ENCODE data around the gene JMJD7.

JMJD7 gene

DNA sequence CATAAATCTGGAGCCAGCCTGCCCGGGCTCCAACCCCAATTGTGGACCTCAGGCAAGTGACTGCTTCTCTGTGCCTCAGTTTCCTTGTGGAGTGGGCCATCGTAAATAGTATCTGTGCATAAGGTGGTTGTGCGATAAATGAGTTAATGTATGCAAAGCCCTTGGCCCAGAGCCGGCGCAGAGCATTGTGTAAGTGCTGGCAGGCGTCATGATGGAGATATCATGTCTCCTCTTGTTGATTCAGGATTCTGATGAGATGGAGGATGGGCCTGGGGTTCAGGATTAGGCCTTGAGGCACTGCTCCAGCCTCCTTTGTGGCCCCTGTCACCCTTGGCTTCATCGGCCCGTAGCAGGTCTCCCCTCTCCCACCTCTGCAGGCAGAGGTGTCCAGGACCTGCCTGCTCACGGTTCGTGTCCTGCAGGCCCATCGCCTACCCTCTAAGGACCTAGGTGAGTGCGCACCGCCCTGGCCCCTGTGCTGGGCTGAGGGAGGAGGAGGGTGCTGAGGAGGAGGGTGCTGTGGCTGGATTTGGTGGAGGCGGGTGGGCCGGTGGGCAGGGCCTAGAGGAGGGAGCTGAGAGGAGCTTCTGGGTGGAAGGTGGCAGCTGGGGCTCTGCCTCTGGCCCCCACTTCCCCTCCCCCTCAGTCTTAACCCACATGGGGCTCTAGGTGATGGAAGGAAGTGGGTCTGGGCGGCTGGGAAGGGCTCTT lies 12.0 kb downstream of the JMJD7 start:
- DNase-seq (ENCODE audit: extremely low read depth in 1 of 2, low read depth in 1 of 2): no peak

DNA sequence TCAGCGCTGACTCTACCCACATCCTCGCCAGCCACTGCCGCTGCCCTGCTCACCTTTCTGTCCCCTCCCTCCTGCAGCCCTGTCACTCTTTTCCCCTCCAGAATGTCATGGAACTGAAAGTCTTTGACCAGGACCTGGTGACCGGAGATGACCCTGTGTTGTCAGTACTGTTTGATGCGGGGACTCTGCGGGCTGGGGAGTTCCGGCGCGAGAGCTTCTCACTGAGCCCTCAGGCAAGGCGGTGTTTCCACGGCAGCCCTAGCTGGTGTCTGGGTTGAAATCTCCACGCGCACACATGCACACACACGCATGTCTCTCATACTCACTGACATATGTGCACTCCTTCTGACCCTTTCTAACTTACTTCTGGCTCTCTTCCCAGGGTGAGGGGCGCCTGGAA lies 12.8 kb downstream of the JMJD7 start:
- DNase-seq (ENCODE audit: extremely low read depth in 1 of 2, low read depth in 1 of 2): no peak

DNA sequence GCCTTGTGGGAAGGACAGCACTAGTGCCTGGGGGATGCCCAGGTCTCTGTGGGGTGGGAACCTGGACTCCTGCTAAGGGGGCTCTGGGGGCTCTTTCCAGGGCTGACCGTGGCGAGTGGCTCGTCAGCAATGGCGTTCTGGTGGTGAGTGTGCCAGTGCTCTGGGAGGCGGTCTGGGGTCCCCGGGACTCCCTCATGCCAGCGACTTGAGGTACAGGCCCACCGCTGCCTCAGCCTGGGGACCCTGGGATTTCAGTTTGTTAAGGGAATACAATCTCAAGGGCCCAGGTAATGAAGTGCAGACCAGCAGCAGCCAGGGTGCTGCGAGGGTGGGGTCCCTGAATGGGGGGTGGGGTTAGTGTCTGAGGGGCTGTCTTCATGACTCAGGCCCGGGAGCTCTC lies 13.2 kb downstream of the JMJD7 start:
- no peak for DNase-seq (ENCODE audit: extremely low read depth in 1 of 2, low read depth in 1 of 2)

DNA sequence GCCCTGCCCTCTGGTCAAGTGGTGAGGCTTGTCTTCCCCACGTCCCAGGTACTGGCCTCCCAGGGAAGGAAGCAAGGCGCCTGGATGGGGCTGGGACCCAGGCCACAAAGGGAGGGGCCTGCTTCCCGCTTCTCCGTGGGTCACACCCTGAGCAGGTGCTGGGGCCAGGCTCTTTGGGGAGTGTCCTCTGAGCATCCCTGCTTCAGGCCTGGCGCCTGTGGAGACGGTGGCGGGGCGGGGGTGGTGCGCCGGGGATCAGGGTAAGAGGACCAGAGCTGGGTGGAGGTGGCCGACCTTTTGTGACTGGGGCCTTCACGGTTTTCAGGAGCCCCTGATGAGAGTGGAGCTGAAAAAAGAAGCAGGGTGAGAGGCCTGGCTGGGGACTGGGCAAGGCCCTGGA lies 14.3 kb downstream of the JMJD7 start:
- no peak for DNase-seq (ENCODE audit: extremely low read depth in 1 of 2, low read depth in 1 of 2)

DNA sequence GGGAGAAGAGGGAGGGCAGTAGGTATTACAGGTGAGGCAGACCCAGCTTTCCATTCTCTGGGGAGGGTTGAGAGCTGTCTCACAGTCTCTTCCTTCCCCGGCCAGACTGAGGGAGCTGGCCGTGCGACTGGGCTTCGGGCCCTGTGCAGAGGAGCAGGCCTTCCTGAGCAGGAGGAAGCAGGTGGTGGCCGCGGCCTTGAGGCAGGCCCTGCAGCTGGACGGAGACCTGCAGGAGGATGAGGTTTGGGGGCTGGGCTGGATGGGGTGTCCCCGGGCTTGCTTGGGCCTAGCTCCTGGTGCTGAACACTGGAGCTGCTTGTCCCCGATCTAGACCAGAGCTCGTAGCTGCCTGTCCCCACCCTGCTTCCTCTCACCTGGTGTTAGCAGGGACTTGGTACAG lies 15.7 kb downstream of the JMJD7 start:
- DNase-seq (ENCODE audit: extremely low read depth in 1 of 2, low read depth in 1 of 2): no peak

DNA sequence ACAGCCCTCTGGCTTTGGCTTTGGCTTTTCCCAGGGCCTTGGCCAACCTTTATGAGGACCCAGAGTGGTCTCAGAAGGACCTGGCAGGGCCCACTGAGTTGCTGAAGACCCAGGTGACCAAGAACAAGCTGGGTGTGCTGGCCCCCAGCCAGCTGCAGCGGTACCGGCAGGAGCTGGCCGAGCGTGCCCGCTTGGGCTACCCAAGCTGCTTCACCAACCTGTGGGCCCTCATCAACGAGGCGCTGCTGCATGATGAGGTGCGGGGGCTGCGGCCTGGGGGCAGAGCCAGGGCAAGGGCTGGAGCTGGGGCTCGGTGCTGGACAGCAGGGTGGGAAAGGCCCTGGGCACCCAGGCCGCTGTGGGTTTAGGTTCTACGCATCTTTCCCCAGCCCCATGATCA lies 16.9 kb downstream of the JMJD7 start:
- DNase-seq (ENCODE audit: extremely low read depth in 1 of 2, low read depth in 1 of 2): no peak

DNA sequence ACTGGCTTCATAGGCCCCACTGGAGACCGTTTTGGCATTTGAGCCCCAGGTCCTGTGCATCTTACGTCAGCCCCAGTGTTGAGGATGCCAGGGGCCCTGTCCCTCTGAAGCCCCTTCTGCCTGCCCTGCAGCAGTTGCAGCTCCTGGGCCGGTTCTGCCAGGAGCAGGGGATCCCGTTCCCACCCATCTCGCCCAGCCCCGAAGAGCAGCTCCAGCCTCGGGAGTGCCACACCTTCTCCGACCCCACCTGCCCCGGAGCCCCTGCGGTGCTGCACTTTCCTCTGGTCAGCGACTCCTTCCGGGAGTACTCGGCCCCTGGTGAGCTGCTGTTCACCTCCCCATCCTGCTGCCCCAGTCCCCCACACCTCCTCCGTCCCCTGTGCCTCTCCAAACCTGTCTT lies 19.3 kb downstream of the JMJD7 start:
- DNase-seq (ENCODE audit: extremely low read depth in 1 of 2, low read depth in 1 of 2): no peak

DNA sequence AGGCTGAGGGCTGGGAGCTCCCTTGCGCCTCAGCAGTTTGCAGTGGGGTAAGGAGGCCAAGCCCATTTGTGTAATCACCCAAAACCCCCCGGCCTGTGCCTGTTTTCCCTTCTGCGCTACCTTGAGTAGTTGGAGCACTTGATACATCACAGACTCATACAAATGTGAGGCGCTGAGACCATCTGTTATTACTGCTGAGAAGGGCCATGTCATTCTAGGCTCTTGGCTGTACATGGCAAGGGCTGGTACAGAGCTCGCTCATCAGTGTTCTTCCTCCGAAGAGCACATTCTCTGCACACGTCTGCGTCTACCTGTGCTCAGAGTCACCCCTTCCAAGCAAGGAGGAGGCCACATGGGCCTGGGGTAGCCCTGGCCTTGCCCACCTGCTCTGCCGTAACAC lies 20.1 kb downstream of the JMJD7 start:
- no peak for DNase-seq (ENCODE audit: extremely low read depth in 1 of 2, low read depth in 1 of 2)

DNA sequence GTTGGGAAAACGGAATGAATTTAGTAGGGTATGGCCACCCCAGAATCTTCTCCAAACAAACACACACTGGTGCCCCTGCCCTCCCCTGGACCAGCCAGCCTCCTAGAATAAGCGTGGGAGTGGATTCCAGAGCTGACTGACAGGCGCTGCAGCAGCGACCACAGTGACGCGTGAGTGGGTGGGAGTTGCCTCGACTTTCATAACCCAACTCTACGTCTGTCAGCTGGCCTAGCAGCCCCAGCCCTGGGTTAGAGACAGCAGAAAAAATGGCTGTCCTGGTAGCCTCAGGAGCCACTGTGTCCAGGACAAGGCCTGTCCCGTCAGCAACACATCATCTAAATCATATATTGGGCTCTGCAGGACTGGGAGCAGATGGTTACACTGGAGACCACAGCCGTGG lies 20.7 kb downstream of the JMJD7 start:
- peak in 1 of 2 donors; percentile 64 for DNase-seq (ENCODE audit: extremely low read depth in 1 of 2, low read depth in 1 of 2)

DNA sequence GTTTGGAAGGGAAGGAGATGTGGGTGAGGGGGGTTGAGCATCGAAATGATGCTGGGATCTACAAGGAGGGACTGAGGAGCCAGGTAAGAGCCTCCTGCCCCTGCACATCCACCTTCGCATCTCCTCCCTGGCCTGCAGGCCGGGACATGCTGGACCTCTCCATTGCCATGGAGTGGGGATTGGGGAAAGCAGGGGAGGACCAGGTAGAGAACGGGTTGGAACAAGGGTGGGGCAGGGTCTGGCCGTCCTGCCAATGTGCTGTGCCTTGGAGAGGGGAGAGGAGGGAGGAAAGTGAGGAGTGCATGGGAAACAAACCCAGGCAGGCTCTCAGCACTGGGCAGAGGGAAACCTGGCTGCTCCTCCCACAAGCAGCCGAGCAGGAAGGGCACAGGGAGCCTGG lies 21.3 kb downstream of the JMJD7 start:
- no peak for DNase-seq (ENCODE audit: extremely low read depth in 1 of 2, low read depth in 1 of 2)

DNA sequence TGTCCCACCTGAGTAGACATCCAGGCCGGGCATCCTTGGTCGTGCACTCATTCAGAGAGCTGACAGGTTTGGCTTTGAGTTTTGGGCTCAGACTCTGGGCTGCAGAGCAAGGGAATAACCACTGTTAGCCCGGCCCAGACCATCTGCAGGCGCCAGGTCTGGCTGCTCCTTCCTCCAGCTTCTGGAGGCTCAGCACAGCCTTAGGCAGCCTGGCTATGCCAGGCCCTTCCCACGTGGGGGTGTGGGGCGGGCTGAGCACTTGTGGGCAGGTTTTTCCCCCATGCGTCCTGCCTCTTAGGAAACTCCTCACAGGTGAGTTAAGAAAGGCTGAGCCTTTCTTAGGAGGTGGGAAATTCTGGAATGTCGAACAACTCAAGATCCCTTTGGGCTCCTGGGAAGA lies 22.0 kb downstream of the JMJD7 start:
- no peak for DNase-seq (ENCODE audit: extremely low read depth in 1 of 2, low read depth in 1 of 2)

DNA sequence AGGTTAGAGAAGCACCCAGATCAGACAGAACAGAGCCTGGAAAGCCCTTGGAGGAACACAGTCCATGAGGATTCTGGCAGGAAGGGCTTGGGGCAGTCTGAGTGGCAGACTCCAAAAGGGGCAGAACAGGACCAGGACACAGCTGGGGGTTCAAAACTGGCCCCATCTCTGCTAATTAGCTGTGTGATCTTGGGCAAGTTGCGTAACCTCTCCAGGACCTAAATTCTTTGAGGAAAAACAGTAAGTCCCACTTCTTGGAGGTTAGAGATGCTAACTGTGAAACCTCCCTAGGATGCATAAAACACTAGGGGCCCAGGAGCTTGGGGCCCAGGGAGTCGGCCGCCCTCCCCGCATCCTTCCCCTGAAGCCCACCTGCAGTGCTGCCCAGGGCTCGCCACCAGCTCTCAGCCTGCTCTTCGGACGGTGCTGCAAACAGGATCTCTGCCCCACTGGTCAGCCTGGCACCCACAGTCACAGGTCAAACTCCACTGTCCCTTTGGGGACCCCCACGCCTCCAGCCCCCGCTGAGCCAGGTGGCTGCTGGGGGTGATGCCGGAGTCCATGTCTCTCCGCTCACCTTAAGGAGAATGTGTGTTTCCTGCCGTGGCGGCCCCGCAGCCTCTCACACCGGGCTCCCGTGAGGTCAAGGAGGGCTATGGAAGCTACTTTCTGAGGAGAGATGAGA lies 22.7 kb downstream of the JMJD7 start:
- no peak for DNase-seq (ENCODE audit: extremely low read depth in 1 of 2, low read depth in 1 of 2)

DNA sequence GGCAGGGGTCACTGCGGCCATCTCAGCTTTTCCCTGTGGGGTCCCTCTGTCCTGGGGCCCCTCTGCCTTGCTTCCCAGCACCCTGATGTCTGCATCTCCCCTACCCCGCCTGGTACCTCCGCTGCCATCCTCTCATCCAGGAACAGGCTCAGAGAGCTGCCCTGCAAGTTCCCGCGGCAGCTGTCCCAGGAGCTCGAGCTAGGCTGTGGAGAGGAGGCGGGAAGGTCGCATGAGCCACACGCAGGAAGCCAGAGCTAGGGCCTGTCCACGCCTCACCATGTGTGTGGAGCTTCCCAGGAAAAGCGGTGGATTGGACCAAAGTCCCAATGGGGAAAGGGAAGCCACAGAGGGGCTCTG lies 23.3 kb downstream of the JMJD7 start:
- no peak for DNase-seq (ENCODE audit: extremely low read depth in 1 of 2, low read depth in 1 of 2)

DNA sequence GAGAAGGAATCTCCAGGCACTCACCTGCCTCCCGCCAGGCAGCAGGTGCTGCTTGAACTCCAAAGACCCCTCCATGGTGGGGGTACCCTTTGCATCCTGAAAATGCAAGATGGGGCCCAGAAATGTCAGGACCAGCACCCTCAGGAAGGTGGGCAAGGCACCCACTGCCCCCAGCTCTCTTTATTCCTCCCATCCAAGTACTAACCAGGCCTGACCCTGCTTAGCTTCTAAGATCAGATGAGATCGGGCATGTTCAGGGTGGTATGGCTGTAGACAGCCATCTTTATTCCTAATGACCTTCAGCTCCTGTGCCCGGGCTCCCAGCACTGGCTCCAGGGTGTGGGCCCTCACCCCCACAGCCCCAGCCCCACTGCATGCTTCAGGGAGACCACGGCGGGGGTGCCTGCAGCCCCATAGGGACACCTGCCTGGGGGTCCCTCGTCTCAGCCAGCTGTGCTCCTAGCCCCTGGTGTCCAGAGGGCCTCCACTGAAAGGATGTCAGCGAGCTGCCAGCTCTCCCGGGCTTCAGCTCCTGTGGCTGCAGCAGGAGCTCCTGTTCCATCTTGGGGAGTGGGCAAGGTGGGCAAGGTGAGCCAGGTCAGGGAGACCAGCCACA lies 24.0 kb downstream of the JMJD7 start:
- no peak for DNase-seq (ENCODE audit: extremely low read depth in 1 of 2, low read depth in 1 of 2)

DNA sequence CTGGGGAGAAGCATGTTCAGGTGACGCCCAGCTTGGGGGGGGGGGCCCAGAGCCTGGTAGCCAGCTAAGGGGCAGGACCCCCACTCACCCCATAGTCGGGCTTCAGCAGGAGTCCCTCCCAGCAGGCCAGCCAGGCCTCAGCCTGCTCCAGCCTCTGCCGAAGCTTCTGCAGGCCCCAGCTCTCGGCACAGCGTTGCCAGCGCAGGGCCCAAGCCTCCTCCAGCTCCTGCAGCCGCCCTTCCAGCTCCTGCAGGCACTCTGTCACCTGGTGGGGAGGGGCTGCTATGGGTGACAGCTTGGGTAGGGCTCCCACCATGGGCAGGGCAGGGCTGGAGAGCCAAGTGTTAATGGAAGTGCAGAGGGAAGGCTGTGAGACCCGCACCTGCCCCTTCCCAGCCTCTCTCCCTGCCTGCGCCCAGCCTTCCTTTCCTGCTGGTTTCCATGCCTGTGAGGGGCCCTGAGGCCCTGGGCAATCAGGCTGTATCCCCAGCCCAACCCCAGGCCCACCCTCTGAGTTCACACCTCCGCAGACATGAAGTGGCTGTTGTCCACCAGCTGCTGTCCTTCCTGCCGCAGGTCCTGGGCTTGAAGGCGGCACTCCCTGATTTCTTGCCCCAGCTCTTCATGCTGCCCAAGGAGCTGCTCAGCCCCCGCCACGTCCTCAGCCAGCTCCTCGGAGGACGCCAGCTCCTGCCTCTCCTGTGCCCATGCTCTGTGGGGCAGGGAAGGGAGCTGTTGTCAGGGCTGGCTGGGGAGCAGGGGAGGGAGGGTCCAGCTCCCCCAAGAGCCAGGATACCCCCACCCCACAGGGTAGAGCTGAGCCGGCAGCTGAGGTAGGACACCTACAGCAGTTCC lies 25.1 kb downstream of the JMJD7 start:
- no peak for DNase-seq (ENCODE audit: extremely low read depth in 1 of 2, low read depth in 1 of 2)

DNA sequence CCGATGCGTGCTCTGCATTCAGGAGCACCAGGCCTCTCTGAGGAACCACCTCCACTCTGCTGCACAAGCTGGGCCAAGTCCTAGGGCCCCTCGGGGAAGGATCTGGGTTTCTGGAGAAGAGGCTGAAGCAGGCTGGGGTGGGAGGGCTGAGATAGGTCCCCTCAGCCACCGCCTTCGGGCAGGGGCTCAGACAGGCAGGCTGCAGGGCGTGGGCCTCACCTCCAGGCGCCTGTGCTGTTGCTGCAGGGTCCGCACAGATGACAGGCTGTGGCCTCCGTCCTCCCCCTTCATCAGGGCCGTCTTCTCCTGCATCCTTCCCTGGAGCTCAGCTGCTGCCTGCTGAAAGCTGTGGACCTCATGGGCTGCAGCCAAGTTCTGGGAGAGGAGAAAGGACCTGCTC lies 25.9 kb downstream of the JMJD7 start:
- no peak for DNase-seq (ENCODE audit: extremely low read depth in 1 of 2, low read depth in 1 of 2)

DNA sequence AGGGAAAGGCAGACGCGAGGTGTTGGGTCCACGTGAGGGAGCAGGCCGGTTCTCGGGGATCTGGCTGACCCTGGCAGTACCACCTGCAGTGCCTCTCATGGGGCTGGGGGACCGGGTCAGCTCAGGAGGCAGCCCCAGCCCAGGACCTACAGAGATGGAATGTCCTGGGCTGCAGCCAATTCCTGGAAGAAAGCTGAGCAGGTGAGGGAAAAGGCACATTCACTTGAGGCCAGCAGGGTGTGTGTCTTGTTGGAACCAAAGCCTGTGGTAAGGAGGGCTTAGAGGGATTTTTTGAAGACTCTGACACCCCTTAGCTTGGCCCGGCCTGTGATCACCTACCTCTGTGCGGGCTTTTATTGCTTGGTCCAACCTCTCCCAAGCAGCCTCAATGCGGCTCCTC lies 26.6 kb downstream of the JMJD7 start:
- no peak for DNase-seq (ENCODE audit: extremely low read depth in 1 of 2, low read depth in 1 of 2)

DNA sequence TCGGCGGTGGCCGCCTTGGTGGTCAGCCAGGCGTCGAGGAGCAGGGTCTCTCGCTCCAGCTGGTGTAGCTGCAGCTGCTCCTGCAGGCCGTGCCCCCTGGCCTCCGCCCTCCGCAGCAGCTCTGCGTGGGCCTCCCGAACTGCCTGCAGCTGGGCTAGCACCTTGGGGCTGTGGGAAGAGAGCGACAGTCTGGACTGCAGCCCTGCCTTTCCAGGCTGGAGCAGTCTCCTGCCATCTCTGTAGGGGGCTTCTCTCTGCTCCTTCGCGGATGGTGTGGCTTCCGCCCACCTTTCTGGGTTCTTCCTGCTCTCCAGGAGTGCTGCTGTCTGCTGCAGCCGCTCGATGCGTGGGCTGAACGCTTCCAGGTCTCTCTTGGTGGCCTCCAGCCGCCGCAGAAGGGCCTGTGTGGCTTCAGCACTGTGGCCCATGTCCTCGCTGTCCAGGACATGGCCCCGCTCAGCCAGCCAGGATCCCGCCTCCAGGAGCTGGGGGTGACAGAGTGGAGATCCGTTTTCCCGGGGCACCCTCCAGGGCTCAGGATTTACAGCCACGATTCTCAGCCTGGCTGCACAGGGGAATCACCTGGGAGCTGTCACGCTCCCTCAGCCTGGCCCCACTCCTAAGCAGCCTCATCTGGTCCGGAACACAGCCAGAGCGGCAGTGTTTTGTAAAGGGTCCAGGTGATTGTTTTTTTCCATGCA lies 27.5 kb downstream of the JMJD7 start:
- DNase-seq (ENCODE audit: extremely low read depth in 1 of 2, low read depth in 1 of 2): no peak

DNA sequence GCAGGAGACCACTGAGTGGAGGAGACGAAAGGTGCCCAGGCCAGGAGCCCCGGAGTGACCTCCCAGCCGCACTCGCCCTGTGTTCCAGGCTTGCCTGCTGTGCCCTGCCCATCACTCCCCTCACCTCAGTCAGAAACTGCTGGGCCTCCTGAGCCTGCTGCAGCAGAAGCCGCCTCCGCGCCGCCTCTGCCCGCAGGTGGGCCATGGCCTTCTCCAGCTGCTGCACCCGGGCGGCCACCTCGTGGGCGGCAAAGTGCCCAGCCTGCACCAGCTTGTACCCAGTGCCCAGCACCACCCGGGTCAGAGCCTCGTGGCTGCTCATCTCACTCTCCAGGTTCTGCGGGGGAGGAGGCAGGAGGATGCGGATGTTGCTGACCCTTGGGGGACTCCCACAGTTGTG lies 28.4 kb downstream of the JMJD7 start:
- no peak for DNase-seq (ENCODE audit: extremely low read depth in 1 of 2, low read depth in 1 of 2)

DNA sequence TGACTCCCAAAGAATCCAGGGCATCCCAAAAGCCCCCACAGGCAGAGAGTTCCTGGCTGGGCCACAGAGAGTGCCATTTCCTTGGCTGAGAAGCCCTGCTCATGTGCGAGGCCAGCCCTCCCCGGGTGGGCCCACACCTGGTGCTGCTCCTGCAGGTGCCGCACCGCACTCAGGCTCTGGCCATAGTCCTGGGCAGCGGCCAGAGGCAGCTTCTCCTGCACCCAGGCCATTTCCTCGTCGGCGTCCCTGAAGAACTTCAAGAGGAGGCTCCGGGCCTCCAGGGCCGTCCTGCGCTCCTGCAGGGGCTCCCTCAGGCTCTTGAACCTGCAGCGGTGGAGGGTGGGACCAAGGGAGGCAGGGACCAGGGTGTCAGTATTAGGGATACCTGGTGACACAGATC lies 28.8 kb downstream of the JMJD7 start:
- DNase-seq (ENCODE audit: extremely low read depth in 1 of 2, low read depth in 1 of 2): no peak

DNA sequence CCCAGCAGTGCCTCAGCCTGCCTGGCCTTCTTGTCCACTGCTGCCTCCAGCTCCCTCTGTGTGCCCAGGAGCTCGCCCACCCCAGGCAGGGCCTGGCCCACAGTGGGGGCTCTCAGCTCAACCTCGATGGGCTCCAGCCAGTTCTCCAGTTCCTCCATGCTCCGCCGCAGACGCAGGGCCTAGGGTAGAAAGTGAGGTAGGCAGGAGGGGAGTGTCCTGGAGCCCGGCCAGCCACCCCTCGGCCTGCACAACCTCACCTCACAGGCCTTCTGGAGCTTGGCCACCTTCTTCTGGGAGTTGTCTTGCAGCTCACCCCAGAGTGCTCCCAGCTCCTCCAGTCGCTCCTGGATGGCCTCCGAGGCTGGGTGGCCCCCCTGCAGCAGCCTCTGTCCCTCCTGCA lies 29.4 kb downstream of the JMJD7 start:
- DNase-seq (ENCODE audit: extremely low read depth in 1 of 2, low read depth in 1 of 2): no peak
